OCI-M2 (cell line): ENCODE data around the gene CYTH4.

Experiments used
- DNase-seq: peaks from one replicate; lab custom pipeline; 2025; ENCODE audit not compliant: unreplicated experiment; lab: John Stamatoyannopoulos, UW

The CYTH4 gene

GRCh38 chr22:37288521-37288920 lies 6.2 kb downstream of the CYTH4 start:
- no peak for DNase-seq

GRCh38 chr22:37289156-37289735 lies 6.9 kb downstream of the CYTH4 start:
- DNase-seq = no peak

DNA sequence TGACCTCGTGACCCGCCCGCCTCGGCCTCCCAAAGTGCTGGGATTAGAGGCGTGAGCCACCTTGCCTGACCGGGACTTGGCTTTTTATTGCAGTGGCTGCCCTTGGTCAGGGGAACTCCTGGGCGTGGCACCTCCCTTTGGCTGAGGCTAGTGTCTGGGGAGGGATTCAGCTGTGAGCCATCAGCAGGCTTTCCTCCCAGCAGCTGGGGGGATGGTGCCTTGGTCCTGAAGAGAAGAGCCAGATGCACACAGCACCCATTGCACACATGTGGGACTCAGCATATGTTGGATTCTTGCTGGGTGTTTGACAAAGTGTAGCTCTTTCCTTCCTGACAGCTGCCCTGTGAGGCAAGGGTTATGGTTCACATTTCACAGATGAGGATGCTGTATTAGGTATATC lies 8.4 kb downstream of the CYTH4 start:
- DNase-seq = no peak

DNA sequence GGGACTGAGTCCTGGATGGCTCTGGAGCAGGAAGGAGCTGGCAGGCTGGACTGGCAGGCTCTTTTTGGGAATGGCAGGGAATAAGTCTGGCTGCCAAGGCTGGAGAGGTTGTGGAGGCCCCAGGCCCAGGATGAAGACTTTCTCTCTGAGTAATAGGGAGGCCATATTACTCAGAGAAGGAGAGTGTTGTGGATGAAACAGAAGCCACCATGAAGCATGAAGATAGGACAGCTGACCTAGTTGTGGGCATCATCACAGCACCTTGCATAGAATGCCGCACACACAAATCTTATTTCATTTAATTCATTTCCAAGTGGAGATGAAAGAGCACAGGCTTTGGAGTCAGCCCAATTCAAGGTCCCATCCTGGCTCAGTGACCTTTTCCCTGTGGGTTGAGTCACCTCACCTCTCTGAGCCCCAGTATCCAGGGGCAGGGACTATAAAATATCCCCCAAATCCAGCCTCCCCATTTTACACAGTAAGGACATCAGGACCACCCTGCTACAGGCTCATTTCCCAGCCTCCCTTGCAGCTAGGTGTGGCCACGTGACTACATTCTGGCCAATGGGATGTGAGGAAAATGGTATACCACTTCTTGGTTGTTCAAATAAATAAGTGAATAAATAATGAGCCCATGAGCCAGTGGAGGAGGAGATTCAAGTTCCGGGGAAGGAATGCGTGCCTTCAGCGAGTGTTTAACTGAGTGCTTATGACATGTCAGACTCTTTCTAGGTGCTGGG lies 9.4 kb downstream of the CYTH4 start:
- DNase-seq = no peak

DNA sequence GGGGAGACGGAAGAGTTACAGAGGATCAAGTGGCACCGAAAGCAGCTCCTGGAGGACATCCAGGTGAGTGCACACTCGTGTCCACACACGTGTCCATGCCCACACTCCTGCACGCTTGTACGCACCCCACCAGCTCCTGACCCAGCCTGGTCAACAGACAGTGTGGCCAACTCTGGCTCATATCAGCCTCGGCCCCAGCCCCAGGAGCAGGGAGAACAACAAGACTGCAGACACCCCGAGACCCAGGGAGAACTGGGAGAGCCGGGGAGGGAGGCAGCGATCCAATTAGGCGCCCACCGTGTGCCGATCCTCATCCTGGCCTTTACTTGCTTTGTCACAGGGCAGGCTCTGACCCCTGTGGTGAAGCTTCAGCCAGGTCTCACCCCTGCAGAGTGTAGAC lies 10.3 kb downstream of the CYTH4 start:
- no peak for DNase-seq

DNA sequence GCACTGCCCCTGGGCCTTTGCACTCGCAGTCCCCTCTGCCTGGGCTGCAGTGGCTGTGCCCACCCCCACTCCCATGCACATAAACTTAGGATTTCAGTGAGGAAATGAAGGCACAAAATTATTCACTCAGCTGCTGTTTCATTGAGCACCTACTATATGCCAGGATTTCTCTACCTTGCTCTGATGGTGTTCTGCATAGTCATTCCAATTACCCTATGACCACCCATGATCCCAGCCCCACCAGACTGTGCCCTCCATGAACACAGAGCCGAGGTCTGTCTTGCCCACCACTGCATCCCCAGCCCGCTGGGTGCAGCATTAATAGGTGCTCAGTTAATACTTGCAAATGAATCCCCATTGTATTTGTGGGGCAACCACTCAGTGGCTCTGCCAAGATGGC lies 10.9 kb downstream of the CYTH4 start:
- no peak for DNase-seq

GRCh38 chr22:37294747-37295146 lies 12.4 kb downstream of the CYTH4 start:
- no peak for DNase-seq

DNA sequence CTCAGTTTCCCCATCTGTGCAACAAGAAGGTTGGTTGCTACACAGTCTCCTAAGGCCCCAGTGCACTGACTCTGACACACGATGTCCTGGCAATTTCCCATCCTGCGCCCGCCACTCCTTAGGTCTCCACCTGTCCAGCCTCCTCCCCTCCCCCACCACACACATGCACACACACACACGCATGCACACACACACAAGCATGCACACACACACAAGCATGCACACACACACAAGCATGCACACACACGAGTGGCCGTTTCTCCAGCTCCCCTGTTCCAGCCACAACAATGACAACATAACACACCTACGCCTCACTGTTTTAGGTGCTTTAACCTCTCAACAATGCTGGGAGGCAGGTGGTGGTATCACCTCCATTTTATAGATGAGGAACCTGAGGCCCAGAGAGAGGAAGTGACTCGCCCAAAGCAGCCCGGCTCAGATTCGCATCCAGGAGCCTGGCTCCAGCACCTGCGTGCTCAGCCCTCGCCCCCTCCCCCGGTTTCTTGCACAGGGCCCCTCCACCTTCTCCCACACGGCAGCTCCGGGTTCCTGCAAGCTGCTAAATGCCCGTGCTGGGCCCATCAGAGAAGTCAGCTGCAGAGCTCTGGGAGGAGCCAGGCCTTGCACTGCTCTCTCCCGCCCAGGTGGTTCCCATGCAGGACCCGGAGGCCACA lies 13.0 kb downstream of the CYTH4 start:
- DNase-seq = no peak

DNA sequence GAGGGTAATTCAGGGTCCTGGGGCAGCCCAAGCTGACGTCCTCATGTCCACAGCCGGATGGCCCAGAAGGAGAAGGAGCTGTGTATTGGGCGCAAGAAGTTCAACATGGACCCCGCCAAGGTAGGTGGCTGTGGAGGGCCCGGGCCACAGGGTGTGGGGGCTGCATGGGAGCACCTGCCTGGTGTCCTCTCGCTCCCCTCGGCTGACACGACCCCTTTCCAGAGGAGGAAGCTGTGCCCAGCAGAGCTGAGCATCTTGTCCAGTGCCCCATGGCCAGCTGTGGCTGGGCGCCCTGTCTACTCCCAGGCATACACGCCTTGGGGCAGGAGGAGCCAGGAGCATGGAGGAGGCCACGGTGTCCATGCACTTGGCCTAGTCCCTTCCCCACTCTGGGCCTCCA lies 13.6 kb downstream of the CYTH4 start:
- no peak for DNase-seq

- no peak for DNase-seq
These were observed 16.6 kb downstream of the CYTH4 start for GRCh38 chr22:37298748-37299495.

GRCh38 chr22:37299969-37300509 lies 17.7 kb downstream of the CYTH4 start:
- no peak for DNase-seq

- no peak for DNase-seq
These were observed 18.3 kb downstream of the CYTH4 start for GRCh38 chr22:37300551-37301017.

DNA sequence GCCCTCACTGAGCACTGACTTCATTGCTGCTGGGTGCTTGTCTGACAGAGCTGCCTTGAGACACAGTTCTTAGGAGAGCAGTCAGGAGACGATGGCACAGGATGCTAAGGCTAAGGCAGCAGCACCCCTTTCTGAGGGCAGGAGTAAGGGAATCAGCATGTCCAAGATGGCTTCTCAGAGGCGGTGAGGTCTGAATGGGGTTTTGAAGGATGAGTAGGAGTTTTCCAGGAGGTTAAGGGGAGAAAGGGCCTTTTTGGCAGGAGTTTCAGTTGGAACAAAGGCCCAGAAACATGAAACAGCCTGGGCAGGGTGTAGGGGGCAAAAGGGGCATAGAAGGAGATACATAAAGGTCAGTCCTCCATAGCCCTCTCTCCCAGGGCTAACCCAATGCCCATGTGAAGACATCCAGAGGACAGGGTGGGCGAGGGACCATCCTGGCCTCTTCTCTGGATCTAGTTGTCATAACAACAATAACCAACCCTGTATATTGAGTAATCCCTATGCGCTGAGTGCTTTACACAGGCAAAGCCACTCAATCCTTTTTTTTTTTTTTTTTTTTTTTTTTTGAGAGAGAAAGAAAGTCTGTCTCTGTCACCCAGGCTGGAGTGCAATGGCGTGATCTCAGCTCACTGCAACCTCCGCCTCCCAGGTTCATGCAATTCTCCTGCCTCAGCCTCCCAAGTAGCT lies 19.0 kb downstream of the CYTH4 start:
- no peak for DNase-seq

- no peak for DNase-seq
These were observed 20.6 kb downstream of the CYTH4 start for GRCh38 chr22:37302674-37303555.

GRCh38 chr22:37303821-37304274 lies 21.5 kb downstream of the CYTH4 start:
- no peak for DNase-seq

- no peak for DNase-seq
These were observed 22.5 kb downstream of the CYTH4 start for GRCh38 chr22:37304595-37305343.

GRCh38 chr22:37305887-37306286 lies 23.6 kb downstream of the CYTH4 start:
- no peak for DNase-seq

GRCh38 chr22:37306494-37306829 lies 24.2 kb downstream of the CYTH4 start:
- no peak for DNase-seq
